NCI-H526 (cell line): Measurements from ENCODE around the gene OR11L1.

ENCODE experiments used
- DNase-seq, 2 experiments: peaks; one replicate each; lab custom pipeline; 2025; lab: John Stamatoyannopoulos, UW

The OR11L1 gene

GRCh38 chr1:247797518-247797917 lies 44.2 kb downstream of the OR11L1 start:
- no peak for DNase-seq
